GM21786 (cell line): ENCODE data around the gene TRIM73.
A peak's percentile ranks its signal among the peaks of the same experiment; 100 is the strongest.
"Not testable (repeated sequence)": the region's sequence is repeated elsewhere in the genome, so short reads cannot be mapped to it uniquely, and the experiment has no call there.

Experiments
- ATAC-seq: cut with Tn5 transposase; IDR thresholded peaks from one replicate; pipeline ENCODE4 v1.9.1; 2021; ENCODE audit not compliant: unreplicated experiment

The TRIM73 gene

DNA sequence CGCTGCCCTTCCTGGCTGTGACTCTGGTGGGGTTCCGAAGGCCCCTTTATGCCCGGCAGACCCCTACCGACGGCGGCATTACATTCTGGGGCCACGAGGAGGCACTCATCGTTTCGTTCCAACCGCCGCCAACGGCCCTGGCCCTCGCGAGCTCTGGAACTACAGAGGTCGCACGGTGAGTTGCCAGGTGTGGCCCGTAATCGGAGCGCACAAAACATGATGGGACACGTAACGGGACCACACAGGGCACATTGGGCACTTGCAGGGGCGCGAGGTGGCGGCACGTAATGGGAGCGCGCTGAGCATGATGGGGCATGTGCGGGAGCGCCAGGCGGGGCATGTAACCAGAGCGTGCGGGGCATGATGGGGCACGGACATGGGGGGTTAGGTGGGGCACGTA, at the start of gene TRIM73:
TRIM73 (plus strand) TSS at position 301 of the 400 bp plus-strand sequence. CDS start 3,305 bp downstream, outside the sequence.
- ATAC-seq = not testable (repeated sequence)

DNA sequence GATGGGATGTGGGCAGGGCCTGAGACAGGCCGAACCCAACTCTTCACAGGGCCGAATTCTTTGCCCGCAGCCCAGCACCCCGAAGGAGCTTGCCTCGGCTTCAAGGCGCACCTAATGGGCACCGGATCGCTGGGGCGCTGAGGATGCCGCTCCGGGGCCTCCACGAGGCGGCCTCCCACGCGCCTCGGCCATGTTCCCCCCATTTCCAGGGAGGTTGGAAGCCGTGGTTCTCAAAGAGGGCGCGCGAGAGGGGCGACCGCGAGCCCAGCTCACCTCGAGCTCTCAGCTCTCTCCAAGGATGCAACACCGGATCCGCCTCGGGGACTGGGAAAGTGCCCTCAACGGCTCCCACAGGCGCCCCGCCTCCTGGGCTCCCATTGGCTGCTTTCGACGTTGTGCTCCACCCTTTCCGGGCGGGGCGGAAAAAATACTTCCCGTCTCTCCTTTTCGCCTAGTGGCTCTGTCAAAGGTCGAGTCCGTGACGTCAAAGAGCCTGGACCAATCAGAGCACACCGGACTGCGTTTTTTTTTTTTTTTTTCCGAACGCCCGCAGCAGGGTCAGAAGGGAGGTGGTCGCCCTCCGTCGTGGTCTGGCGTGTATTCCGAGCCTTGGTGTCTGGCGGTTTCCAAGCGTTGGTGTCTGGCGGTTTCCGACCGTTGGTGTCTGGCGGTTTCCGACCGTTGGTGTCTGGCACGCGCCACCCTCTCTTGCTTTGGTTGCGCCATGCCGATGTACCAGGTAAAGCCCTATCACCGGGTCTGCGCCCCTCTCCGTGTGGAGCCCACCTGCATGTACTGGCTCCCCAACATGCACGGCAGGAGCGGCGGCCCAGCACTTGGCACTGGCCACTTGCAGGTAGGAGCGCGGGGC, 36.5 kb upstream of the TRIM73 start:
- ATAC-seq = peak; percentile 65

GRCh38 chr7:75359542-75359848, 35.9 kb upstream of the TRIM73 start:
- peak; percentile 55 for ATAC-seq

DNA sequence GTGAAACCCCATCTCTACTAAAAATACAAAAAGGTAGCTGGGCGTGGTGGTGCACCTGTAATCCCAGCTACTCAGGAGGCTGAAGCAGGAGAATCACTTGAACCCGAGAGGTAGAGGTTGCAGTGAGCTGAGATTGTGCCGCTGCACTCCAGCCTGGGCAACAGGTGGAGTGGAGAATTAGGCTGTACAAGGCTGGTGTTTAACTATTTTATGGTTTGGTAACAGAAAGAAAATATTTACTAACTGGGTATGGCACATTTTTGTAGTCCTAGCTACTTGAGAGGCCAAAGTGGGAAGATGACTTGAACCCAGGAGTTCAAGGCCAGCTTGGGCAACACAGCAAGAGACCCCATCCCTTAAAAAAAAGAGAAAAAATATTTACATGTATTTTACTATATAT, 31.4 kb upstream of the TRIM73 start:
- not testable (repeated sequence) for ATAC-seq

DNA sequence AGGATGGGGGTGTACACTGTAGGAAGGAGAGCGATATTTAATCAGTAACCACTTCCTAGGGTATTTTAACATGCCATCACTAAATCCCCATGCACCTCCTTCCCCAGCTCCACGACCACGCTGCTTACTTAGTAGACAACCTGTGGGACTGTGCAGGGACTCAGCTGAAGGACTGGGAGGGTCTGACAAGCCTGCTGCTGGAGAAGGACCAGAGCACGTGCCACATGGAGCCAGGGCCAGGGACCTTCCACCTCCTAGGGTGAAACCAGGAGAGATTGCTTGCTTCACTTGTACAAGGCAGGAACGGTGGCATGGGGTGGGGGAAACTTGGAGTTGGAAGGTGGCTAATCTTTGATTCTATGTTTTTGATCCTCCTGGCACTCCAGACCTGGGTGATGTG, 28.8 kb upstream of the TRIM73 start:
- not testable (repeated sequence) for ATAC-seq

- ATAC-seq = not testable (repeated sequence)
Observed at GRCh38 chr7:75367313-75367712, 28.1 kb upstream of the TRIM73 start.

- ATAC-seq = not testable (repeated sequence)
Observed at GRCh38 chr7:75374144-75374518, 21.3 kb upstream of the TRIM73 start.

DNA sequence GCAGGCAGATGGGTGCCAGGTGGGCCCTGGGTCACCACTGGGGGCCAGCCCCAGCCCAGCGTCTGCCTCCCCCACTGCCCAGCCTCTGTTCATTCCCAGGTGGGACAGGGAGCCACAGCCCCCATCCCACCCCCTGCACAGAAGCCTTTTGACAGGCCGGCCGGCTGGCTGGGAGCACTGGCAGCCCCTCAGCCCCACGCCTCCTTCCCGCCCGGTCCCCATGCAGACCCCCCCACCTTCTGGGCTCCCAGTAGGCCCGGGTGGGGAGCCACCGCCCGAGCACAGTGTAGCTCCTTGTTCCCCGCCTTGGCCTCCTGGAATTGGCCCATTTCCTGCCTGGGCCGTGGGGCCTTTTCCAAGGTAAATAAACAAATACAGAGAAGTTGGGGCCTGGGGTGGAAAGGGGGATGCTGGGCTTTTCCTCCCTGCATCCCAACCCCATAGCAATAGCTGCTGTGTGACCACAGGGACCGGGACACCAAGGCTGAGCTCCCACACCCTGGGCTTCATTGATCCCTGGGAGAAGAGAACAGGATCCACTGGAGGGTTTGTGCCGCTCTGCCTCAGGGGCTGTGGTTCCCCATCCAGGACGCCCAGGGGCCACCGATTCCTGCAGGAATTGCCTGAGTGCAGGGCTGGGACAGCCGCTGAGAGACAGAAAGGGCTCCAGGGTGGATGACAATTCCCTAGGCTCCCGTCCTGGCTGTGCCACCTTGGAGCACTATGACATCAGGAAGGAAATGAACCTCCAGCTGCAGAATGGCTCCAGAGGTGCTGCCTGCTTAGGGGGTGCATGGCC, 20.7 kb upstream of the TRIM73 start:
- ATAC-seq = not testable (repeated sequence)

DNA sequence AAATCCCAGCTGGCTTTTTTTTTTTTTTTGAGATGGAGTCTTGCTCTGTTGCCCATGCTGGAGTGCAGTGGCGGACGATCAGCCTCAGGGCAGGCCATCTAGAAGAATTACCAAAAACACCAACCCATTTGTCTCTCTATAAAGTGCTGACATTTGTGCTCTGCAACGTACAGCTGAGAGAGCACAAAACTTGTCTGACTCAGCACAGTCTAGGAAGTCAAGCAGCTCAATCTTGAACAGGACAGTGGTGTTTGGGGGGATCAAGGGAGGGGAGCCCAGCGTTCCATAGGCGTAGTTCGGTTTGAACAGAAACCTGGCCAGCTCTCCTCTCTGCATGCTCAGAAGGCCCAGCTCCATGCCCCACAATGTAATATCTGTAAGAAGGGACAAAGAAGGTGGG, 2.2 kb upstream of the TRIM73 start:
- ATAC-seq = not testable (repeated sequence)

DNA sequence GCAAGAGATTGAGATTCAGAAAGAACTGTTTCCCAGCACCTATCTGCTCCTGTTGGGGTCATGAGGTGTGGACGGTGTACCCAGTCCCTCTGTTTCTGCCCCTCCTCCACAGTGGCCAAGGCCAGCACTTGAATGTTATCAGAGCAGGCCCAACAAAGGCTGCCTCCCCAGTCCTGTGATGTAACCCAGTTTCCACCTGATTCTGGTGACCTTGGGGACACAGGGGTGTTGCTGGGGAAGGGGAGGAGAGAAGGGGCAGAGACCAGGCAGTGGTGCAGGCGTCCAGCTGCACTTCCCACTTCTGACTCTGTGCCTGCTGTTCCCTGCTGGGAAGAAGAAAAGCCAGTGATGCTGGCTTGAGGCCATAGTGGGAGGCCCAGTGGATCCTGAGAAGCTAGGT, 2.4 kb downstream of the TRIM73 start:
- not testable (repeated sequence) for ATAC-seq

DNA sequence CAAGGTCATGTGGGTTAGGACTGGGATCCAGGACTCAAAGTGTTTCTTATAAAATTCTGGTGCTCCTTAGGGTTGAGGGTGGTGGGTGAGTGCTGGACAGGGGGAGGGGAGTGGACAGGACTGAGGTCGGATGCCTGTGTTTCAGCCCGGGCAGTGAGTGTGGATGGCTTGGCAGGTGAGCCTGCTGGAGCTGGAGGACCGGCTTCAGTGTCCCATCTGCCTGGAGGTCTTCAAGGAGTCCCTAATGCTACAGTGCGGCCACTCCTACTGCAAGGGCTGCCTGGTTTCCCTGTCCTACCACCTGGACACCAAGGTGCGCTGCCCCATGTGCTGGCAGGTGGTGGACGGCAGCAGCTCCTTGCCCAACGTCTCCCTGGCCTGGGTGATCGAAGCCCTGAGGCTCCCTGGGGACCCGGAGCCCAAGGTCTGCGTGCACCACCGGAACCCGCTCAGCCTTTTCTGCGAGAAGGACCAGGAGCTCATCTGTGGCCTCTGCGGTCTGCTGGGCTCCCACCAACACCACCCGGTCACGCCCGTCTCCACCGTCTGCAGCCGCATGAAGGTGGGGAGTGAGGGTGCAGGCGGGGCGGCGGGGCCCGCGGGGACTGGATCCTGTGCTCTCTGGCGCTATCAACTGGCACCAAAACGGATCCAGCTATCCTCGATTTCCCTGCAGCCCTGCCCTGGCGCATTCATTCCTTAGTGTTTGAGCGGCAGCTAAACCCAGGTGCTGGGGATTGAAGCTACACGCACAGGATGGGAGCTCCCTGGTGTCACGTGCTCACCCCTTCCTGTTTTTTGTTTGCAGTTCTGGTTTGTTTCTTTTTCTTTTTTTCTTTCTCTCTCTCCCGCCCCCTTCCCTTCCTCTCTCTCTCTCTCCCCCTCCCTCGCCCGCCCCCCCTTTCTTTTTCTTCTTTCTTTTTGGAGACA, 3.6 kb downstream of the TRIM73 start:
- not testable (repeated sequence) for ATAC-seq

DNA sequence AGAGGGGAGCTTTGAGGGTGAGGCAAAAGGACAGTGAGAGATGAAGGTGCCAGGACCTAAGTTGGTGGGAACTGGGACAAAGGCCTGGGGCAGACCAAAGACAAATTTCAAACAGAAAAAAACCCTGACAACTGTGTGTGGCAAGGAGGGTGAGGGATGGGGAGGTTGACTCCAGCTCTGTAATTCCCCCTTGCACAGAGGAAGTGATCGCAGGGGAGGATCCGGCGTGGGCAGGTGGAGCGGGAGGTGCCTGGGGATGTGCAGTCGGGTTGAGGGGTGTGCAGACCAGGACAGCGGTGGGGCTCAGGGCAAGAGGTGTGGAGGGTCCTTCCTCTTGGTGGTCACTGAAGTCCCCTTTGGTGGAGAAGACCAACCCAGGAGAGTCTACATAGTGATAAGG, 5.1 kb downstream of the TRIM73 start:
- not testable (repeated sequence) for ATAC-seq

DNA sequence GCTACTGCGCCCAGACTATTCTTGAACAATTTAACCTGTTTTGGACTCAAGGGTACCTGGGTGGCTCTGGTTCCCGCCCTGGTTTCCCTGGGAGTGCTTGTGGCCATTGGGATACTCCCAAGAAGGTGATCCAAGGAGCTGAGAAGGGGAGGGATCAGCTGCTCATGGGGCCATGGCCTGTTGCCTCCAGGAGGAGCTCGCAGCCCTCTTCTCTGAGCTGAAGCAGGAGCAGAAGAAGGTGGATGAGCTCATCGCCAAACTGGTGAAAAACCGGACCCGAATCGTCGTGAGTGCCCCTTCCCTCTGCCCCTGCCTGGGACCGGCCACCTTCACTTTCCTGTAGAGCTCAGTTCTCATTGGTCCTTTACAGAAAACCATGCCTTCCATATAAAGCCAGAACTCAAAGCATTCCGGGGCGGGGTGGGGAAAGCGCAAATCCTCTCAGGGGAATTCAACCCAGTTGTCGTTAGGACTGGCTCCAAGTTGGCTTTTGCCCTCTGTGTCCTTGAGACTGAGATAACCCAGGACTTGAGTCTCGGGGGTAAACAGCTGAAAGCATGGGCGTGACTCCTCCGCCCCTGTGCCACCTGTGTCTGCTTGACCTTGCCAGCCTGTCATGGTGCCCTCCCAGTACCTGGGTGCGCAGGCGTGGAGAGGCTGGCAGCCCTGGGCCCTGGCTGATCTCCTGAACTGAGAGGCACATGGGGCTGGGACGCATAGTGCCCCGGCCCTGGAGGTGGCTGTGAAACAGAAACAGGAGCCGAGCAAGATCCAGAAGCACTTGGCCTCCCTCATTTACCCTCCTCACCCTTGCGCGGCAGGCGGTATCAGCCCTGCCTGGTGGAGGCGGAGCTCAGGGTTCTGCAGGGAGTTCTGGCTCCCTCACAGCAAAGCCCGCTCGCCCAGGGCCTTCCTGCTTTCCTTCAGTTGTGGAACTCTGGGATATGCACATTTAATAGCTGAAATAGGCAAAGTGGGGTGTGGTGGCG, 8.3 kb downstream of the TRIM73 start:
- not testable (repeated sequence) for ATAC-seq

DNA sequence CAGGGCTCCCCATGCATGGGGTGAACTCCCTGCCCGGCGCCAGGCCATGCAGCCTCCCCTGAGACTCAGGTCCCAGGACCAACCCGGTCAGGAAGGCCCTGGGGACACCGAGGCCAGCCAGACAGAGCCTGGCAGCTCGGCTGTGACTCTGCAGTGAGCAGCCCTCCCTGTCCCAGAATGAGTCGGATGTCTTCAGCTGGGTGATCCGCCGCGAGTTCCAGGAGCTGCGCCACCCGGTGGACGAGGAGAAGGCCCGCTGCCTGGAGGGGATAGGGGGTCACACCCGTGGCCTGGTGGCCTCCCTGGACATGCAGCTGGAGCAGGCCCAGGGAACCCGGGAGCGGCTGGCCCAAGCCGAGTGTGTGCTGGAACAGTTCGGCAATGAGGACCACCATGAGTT, 9.2 kb downstream of the TRIM73 start:
- not testable (repeated sequence) for ATAC-seq

GRCh38 chr7:75409880-75410822, 14.7 kb downstream of the TRIM73 start:
- ATAC-seq = peak; percentile 86

DNA sequence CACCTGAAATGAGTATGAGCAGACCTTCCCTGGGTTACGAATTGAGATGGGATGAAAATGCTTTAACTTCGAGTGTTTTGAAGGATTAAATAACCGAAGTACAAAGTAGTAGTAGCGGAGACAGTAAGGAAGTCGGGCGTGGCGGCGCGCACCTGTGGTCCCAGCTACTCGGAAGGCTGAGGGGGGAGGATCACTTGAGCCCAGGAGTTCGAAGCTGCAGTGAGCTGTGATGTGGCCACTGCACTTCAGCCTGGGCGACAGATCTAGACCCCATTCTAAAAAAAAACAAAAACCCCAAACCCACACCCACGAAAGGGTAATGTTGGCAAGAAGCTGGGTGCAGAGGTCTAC, 15.4 kb downstream of the TRIM73 start:
- not testable (repeated sequence) for ATAC-seq

GRCh38 chr7:75414204-75414603, 18.8 kb downstream of the TRIM73 start:
- not testable (repeated sequence) for ATAC-seq

DNA sequence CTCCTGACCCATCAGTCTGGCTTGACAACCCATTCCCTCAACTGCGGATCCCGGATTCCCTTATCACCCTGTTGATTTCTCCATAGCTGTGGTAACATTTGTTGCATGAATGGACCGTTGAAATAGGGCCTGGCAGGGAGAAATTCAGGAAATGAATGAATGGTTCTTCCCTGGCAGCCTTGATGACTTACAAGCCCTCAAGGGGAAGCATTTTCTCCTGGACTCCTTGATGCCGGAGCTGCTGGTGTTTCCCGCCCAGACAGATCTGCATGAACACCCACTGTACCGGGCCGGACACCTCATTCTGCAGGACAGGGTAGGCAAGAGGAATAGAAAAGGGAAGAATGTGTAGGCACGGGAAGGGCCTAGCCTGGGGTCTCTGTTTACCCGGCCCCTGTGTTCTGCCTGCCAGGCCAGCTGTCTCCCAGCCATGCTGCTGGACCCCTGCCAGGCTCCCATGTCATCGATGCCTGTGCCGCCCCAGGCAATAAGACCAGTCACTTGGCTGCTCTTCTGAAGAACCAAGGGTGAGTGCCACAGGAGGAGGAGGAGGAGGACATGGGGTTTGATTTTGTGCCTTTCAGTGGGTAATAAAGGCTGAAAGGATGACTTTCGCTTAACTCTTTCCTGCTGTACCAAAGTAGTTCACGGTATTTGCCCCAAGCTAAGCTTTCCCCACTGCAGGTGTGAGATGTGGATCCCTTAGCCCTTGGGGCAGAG, 19.4 kb downstream of the TRIM73 start:
- ATAC-seq = not testable (repeated sequence)
